AG09319 (cell line): Measurements from ENCODE around the gene DTHD1.

Experiments used
- DNase-seq: peaks from one replicate; pipeline ENCODE4 v3.0.0-alpha.2; 2010; ENCODE audit warnings: low read depth; ENCODE audit errors: extremely low read depth
- CTCF ChIP-seq: IDR thresholded peaks from 2 replicates; pipeline ENCODE4 v1.5.1; 2011; ENCODE audit warnings: low read depth, mild to moderate bottlenecking, inconsistent platforms, low read length, moderate library complexity

DTHD1 gene

GRCh38 chr4:36392916-36393315, 111.5 kb downstream of the DTHD1 start:
- no peak for DNase-seq
- no peak for TF ChIP-seq CTCF
